GM21529 (cell line): ENCODE data around the gene TRIP13.

Experiments used
- ATAC-seq: cut with Tn5 transposase; IDR thresholded peaks from one replicate; pipeline ENCODE4 v1.9.1; 2021; ENCODE audit not compliant: unreplicated experiment

TRIP13 gene

GRCh38 chr5:949815-950560, 57.3 kb downstream of the TRIP13 start:
- ATAC-seq = no peak

GRCh38 chr5:951940-952596, 59.4 kb downstream of the TRIP13 start:
- ATAC-seq = no peak

GRCh38 chr5:952597-953271, 60.0 kb downstream of the TRIP13 start:
- ATAC-seq = no peak

GRCh38 chr5:953535-954449, 61.1 kb downstream of the TRIP13 start:
- no peak for ATAC-seq

DNA sequence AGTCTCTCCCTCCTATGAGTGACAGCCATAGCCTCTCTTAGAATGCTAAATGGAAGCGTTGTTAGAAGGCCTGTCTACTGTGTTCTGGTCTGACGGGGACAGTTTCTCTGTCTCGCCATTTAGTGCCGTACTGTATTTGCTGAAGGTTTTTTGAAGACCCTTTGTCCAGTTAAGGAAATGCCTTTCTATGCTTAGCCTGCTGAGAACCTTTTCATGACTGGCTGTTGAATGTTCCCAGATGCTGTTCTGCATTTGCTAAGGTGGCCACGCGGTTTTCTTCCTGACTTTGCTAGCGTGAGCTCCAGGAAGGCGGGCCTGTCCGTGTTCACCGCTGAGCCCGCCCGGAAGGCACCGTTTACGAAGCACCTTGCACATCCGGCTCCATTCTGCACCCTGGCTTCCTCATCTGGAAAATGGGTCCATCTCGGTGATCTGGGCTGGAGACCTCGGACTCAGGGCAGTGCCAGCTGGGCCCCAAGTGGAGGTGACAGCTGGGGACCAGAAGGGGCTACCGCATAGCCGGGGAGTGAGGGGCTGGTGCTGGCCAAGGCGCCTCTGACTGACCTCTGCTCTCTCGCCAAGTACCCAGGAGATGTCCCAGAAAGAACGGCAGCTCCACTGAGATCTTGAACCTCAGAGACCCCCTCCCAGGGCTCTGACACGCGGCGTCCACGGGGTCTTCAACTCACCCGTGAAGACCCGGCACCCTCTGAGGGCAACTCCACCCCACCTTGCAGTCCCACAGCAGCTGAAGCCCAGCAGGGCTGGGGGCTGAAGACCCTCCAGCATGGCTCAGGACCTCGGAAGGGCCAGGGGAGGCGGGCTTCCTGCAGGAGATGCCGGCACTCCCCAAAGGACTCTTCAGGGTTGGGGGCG, 63.4 kb downstream of the TRIP13 start:
- ATAC-seq = no peak

DNA sequence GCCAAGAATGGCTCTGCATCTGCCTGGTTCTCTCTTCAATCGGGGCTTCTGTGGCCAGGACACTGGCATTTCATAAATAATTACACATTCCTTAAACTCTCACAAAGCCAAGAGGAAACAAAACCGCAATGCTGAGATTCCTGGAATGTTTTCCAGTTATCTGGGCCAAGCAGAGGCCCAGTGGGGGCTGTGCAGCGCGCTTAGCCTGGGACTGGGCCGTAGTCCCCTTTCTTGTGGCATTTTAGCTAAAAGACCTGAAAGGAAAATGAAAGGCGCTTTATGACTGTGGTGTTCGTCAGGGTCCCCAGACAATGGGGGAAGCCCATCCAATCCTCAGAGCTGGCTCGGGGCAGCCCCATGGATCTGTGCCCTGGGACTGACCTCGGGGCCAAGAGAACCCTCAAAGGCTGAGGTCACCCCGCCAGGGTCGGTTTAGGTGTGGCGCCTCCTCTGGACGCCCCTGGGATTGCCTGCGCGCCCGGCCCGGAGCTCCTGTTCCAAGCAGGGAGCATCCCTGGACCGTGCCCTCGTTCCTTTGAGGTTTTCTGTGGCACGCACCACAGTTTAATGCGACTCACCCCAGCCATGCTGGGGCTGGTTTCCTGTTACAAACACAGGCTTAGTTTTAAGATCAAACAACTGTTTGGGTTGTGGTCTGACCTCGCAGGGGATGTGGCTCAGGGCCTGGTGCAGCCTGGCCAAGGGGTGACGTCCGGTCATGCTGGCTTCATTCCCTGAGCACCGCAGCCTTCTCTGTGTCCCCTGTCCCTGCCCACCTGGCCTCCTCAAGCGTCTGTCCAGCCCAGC, 64.5 kb downstream of the TRIP13 start:
- ATAC-seq = peak; percentile 70

GRCh38 chr5:957748-958485, 65.2 kb downstream of the TRIP13 start:
- no peak for ATAC-seq

DNA sequence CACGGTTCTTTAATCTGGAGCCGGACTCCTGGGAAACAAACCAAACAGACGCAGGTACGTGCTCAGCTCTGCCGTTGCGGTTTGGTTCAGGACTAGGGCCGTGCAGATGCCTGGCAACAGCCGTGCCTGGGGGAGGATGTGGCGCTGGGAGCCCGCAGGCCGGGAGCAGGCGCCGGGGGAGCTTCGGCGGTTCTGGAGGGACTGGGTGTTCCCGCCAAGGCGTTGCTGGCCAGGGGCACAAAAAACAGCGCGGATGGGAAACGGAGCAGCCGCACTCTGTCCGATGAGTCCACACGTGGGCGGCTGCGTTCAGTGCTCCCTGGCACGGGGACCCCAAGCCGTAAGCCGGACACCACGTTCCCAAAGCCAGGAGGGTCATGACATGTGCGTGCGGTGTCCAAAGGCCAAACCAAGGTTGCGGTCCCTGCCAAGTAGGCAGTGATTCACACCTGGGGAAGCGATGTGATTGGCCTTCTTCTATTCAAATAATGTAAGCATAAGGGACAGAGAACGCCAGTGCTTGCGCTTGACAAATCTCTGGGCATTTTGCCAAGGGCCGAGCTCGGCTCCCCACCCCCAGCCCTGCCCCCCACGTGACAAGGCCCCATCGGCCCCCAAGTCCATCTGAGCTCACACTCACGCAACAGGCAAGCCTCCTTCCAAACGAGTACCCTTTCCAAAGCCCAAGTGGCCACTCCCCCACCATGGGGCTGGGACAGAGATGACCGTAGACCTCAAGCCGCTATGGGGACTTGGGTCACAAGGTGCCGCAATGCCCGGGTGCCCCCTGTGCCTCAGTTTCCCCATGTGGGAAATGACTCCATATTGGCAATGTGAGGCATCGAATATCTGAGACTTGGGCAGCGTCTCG, 66.3 kb downstream of the TRIP13 start:
- no peak for ATAC-seq

DNA sequence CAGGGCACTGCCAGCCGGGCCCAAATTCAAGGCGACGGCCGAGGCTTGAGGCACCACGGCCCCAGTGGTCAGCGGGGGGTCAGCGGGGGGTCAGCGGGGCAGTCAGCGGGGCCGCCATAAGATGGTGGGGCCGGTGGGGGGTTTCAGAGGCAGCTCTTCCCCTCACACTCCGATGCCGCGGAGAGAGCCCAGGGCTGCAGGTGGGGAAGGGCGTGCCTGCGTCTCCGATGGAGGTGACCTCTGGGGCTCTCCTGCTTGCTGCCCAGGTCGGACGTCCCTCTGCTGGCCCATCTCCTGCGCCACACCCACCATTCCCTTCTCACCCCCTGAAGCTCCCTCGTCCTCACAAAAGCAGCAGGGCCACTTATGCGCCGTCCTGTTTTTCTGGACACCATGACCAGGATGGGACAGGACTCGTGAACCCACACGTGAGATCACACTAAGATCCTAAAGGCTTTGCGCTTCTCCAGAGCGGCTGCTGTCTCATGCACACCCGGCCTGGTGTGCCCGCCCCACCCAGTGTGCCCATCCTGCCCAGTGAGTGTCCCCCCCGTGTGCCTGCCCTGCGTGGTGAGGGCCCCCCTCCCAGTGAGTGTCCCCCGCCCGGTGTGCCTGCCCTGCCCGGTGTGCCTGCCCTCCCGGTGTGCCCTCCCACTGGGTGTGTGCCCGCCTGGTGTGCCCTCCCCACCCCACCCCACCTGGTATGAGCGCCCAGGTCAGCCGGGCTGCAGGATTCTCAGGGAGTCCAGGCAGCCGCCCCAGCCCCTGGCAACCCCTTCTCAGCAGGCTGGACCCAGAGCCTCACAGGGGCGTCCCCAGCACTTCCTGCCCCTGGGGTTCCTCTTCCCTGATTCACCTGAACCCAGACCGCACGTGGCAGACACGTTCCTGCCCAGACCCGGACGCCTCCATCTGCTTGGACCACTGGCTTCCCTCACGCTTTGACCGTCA, 67.2 kb downstream of the TRIP13 start:
- ATAC-seq = no peak

DNA sequence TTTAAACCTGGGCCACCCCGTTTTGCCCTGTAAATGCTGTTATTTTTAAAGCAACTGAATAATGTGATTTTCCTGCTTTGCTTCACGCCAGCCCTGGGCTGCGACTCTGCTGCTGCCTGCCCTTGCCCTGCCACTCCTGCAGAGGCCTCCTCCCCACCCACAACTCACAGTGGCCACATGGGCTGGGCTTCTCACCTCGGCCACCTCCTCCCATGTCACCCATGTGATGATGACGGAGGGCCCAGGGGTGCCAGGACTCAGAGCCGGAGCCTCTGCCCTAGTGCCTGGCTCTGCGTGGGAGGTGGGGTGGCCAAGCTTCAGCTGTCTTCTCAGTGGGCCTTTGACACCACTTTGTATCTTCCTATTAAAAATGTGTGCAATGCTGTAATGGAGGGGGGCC, 67.9 kb downstream of the TRIP13 start:
- ATAC-seq = no peak

GRCh38 chr5:961002-961710, 68.5 kb downstream of the TRIP13 start:
- no peak for ATAC-seq

DNA sequence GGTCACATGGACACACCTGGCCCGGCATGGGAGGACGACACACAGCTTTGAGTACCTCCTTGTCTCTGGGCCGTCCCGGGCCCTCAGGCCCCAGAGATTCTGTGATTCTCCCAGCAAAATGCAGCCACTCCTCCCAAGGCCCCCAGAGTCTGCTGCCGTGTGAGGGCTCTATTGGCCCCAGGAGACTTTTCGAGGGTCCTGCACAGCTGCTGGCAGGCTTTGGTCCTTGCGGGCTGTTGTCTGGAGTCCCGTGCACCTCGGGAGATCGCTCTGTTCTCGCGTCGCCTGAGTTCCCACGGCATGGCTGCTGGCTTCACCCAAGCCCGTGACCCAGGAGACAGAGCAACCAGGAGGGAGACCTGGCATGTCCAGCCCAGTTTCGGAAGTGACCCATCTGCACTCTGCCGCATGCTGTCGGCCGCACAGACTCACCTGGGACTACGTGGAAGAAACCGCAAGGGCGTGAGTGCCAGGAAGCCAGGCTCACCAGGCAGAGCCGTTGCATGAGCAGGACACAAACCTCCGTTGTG, 69.1 kb downstream of the TRIP13 start:
- ATAC-seq = no peak

GRCh38 chr5:962386-962785, 69.7 kb downstream of the TRIP13 start:
- ATAC-seq = no peak

DNA sequence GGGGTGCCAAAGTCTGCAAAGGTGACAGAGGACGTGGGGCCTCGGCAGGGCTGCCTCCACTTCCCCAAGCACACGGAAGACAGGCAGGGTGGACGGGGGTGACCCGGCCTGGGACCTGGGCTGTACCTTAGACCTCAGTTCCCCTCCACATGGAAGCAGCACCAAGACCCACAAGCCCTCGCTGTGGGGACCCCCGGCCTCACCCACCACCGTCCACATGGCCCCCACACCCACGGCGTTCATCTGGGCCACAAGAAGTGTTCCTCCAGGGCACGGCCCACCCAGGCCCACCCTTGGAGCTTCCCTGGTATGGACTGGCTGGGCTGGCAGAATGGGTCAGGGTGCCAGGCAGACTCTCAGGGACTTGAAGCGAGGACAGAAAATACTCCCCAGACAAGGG, 70.1 kb downstream of the TRIP13 start:
- no peak for ATAC-seq

DNA sequence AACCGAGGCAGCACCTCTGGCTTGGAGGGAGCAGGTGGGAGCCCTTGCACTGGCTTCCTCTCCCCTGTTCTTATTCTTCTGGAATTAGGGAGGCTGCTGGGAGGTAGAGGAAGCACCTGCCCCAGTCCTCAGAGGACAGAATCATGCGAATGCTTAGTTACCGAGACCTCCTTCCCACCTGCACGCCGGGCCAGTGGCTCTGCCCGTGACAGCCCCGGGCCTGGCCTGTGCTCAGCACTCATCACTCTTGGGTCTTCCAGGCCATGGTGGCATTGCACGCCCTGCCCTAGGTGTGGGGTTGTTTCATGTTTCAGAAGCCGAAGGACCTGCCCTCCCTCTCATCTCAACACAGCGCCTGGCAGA, 70.6 kb downstream of the TRIP13 start:
- ATAC-seq = no peak
